HG02571 (cell line): Measurements from ENCODE around the gene MYO1C.

ENCODE experiments used
- ATAC-seq: cut with Tn5 transposase; IDR thresholded peaks from one replicate; pipeline ENCODE4 v1.9.1; 2021; ENCODE audit warnings: mild to moderate bottlenecking, moderate library complexity; ENCODE audit not compliant: unreplicated experiment

Gene MYO1C

DNA sequence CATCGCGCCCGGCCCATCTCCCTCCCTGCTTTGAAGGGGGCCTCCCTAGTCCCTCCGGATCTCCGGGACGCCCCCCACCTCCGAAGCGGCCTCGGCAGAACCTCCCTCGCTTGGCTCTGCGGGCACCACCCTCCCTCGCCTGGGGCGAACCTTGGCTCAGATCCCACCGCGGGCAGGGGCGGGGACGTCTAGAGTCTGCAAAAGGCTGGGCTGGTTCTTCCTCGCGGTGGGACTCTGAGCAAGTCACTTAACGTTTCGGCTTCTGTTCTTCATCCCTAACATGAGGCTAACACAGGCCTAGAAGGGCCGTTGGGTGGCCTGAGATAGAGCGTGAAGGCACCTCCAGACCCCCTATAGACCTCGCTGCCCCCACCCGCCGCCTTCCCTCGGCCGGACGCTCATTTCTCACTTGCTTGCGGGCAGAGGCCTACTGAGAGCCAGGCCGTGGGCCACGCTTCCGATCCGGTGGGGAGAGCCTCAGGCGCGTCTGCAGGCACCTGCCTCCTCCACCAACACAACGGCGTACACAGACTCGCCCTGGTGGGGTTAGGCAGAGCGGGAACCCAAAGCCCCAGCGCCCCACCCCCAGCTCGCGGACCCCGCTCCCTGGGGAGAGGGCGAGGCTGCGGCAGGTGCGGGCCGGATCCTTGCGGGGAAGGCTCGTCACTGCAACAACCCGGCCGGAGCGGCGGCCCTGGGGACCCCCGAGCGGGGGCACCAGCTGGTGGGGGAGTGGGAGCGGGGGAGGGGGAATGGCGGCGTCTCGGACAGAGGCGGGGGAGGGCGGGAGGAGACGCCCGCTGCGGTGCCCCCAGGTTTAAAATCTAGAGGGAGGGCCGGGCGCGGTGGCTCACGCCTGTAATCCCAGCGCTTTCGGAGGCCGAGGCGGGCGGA lies 5.4 kb downstream of the MYO1C start:
- ATAC-seq: no peak

GRCh38 chr17:1485423-1486376 lies 6.8 kb downstream of the MYO1C start:
- peak; percentile 37 for ATAC-seq

GRCh38 chr17:1484676-1485422 lies 7.6 kb downstream of the MYO1C start:
- no peak for ATAC-seq

DNA sequence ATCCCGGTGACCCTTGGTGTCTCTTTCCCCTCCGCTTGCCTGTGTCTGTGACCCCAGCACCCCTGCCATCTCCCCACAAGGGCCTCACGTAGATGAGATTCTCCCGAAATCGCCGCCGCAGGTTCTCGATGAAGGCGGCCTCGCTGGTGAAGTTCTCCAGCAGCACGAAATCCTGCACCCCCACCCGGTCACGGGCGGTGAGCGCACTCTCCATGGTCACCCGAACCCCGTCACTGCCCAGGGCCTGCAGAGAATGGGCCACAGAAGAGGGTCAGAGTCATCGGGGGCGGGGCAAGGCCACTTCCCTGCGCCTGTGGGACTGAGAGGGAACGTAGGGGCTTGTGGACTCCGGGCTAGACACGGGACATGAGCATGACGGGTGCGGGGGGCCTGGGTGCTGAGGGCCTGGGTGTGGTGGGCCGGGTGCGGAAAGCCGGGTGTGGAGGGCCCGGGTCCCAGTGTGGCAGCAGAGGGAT lies 8.4 kb downstream of the MYO1C start:
- no peak for ATAC-seq

DNA sequence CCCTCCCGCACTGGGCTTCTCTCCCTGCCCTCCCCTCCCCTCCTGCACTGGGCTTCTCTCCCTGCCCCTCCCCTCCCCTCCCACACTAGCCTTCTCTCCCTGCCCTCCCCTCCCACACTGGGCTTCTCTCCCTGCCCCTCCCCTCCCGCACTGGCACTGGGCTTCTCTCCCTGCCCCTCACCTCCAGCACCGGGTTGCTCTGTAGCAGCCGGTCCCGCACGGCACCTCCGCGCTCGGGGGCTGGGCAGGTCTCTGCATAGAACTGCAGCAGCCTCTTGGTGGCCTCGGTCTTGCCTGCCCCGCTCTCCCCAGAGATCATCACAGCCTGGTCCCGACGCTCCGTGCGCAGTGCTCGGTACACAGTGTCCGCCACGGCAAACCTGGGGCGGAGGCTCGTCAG lies 9.8 kb downstream of the MYO1C start:
- no peak for ATAC-seq

- ATAC-seq: no peak
These were observed 10.8 kb downstream of the MYO1C start for GRCh38 chr17:1481736-1482135.

- ATAC-seq: no peak
These were observed 11.6 kb downstream of the MYO1C start for GRCh38 chr17:1480747-1481465.

GRCh38 chr17:1478418-1478817 lies 14.1 kb downstream of the MYO1C start:
- ATAC-seq: no peak

DNA sequence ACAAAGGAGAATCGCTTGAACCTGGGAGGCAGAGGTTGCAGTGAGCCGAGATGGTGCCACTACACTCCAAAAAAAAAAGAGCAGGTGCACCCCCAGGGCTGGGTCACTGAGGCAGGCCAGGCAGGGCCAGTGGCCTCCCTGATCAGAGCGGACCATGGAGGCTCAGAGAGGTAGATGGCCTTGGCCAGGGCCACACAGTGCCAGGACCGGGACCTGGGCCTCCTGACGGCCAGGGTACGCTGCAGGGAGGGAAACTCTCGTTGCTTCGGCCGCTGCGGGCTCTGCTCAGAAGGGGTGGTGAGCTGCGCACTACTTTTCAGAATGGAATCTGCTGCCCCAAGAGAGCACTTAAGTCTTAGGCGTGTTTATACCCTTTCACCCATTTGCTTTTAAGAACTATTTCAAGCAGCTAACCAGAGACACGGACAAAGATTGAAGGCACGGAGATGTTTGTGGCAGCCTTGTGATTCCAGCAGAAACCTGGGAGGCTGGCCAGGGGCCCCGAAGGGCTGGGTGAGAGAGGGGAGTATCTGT lies 17.1 kb downstream of the MYO1C start:
- no peak for ATAC-seq

- ATAC-seq: peak; percentile 47
These were observed 17.9 kb downstream of the MYO1C start for GRCh38 chr17:1474402-1475189.

- no peak for ATAC-seq
These were observed 18.6 kb downstream of the MYO1C start for GRCh38 chr17:1473841-1474240.

GRCh38 chr17:1473170-1473569 lies 19.3 kb downstream of the MYO1C start:
- ATAC-seq: no peak

DNA sequence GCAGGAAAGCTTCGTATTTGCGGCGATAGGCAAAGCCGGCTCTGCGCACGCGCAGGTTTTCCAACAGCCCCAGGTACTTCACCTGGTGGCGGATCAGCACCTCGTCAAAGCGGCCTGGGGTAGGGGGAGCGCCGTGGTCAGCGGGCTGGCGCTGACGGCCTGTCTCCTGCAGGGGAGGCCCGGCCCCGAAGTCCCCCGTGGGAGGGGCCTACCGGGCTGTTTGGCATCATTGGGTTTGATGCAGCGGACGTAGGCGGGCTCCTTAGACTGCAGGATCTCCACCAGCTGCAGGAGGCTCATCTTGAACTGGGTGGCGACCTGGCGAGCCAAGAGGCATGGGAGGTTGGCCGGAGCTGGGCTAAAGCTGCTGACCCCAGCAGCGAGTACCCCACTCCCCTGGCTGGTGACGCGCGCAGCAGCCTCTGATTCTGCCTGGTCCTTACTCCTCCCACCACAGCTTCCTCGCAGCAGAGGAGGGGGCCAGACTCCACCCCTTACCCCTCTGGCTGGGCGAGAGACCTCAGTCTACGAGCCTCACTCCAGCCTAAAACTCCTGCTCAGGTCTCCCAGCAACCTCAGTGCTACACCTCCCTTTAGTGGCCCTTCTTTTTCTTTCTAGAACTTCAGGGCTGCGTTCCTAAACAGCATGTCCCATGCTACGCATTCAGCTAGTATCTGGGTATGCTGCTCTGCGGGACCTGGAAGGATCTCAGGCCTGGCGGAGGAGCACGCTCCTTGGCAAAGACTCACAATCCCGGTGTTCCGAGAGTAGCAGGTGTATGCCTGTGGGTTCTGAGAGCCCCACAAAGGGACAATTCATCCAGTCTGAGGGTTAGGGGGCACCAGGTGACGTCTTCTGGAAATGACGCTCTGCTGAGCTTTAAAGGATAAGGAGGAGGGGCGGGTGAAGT lies 20.3 kb downstream of the MYO1C start:
- ATAC-seq: no peak

DNA sequence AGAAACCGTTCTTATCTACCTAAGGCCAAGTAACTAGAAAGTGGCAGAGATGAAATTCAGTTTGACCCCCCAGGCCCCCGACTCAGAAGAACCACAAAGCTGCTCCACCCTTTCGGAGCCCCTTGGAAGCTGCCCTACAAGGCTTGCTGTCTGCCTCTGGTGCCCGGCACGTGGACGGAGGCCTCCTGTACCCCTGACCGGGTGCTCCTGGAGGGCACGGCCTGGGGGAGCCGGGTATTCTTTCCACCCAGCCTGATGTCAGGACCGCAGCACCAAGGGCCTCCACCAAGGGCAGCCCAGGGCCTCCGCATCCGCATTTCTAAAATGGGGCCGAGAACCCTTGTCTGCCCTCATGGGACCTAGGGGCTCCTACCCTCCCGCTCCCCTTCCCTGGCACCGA lies 21.0 kb downstream of the MYO1C start:
- no peak for ATAC-seq

DNA sequence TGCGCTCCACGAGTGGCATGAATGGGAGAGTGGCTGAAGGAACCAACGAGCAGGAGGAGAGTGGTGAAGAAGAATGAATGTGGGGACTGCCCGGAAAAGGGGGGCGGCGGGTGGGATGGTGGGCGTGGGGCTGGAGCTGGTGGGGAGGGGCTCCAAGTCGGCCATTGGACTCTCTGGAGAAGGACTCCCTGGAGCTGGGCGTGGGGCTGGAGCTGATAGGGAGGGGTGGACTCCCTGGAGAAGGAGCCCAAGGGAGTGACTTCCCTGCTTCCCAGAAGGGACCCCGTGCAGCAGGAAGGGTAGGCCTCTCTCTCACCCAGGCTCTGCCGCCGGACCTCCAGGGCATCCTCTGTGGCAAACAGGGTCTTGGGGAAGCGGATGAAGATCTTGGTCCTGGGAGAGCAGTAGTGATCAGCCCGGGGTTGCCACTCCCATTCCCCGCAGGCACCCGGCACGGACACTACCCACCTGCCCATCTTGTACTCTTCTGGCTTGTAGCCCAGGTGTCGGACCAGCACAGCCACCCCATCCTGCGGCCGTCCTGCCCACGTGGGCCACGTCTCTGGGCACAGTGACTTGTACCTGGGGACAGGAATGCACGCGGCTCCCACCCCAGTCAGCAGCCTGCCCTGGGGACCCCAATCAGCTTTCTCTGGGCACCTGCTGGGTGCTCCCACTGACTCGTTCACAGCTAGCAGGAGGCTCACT lies 21.6 kb downstream of the MYO1C start:
- no peak for ATAC-seq

DNA sequence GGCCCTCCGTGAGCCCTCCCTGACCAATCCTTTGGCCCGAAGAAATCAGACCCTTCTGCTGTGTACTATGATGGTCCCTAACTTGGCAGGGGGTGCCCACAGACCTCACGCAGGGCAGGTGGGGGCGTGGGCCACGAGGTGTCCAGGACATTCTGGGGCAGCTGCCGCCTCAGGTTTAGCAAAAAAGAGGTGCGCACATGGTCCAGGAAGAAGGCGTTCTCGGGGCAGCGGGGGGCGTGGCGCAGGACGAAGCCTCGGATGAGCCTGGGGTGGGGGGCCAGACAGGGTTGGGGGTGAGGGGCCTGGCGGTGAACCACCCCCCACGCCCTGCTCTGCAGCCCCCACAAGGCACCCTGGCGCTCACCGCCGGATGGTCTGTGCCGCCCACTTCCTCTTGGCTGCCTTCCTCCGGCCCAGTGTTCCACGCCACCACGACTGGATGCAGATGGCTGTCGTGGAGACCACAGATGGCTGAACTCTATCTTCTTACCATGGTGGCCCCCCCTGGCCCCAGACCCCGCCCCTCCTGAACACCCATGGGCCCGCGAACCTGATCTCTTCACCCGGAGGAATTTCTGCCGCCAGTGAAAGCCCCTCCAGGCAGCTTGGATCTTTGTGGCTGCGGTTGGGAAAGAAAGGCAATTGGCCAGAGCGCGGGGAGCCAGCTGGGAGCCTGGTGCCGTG lies 22.3 kb downstream of the MYO1C start:
- no peak for ATAC-seq
